HepG2 (cell line): ENCODE data around the gene ATG16L1. TPM values are rescaled to one million over a fixed set of nuclear protein-coding genes. Genes with fewer than 3 reads are reported as not detected.

Source experiments
- ATAC-seq: fragments of 200-7000 bp; cut with Tn5 transposase; 3 replicates; pipeline ENCODE4 v1.9.1; 2020; ENCODE audit warnings: mild to moderate bottlenecking, moderate library complexity
- BruUV-seq: library from RNA; stranded (reverse); fragments of 400-500 nt; replicated peaks from 2 replicates; lab custom pipeline; 2021; lab: Mats Ljungman, UMichigan
- CTCF ChIA-PET: fragments of 300-600 bp; formaldehyde crosslinking; extraction: SDS; loops from one replicate; lab custom pipeline; 2021; ENCODE audit warnings: low total read pairs, inconsistent platforms, low intra/inter-chr PET ratio; lab: Yijun Ruan, JAX
- POLR2A ChIA-PET: fragments of 350-600 bp; sonication (Branson Sonifier 250); formaldehyde crosslinking; loops from one replicate; lab custom pipeline; 2020; ENCODE audit warnings: antibody characterized with exemption, inconsistent platforms; lab: Yijun Ruan, JAX
- DNase-seq: peaks from one replicate; pipeline ENCODE4 v3.0.0-alpha.2; 2015; ENCODE audit warnings: low spot score
- FAIRE-seq: peaks from 3 replicates; lab custom pipeline; 2011; peaks lifted over from hg19 to GRCh38; lab: Jason Lieb, UNC
- H2AFZ ChIP-seq: one replicate; pipeline ENCODE4 v1.6.1; 2011; ENCODE audit warnings: low read length, inconsistent platforms
- H3K27ac ChIP-seq: fragments of 300-600 bp; 3 replicates; pipeline ENCODE4 v1.8.0; 2011; ENCODE audit warnings: mixed run types, mild to moderate bottlenecking, mixed read lengths, low read length, inconsistent platforms; ENCODE audit not compliant: insufficient read depth; ENCODE audit errors: extremely low read length
- H3K27me3 ChIP-seq, 2 experiments: fragments of 200-600 bp in 1 of 2; 2 replicates in 1 of 2; 3 replicates in 1 of 2; pipeline versions ENCODE4 v1.6.0 to v1.8.0; 2011; ENCODE audit warnings: low read length in 2 of 2, mild to moderate bottlenecking in 2 of 2, moderate library complexity in 2 of 2, inconsistent platforms in 1 of 2; ENCODE audit not compliant: insufficient read depth in 2 of 2, control insufficient read depth in 1 of 2
- H3K36me3 ChIP-seq, 2 experiments: fragments of 200-600 bp in 1 of 2; replicated peaks in 1 of 2; 2 replicates in 1 of 2; 3 replicates in 1 of 2; pipeline versions ENCODE4 v1.5.1 to v1.8.0; 2011; ENCODE audit warnings: low read length in 2 of 2, inconsistent platforms in 1 of 2; ENCODE audit not compliant: insufficient read depth in 2 of 2, control insufficient read depth in 1 of 2
- H3K4me1 ChIP-seq: 2 replicates; pipeline ENCODE4 v1.5.1; 2012; ENCODE audit warnings: low read length, inconsistent platforms; ENCODE audit not compliant: insufficient read depth
- H3K4me2 ChIP-seq: 2 replicates; pipeline ENCODE4 v1.6.0; 2011; ENCODE audit warnings: low read depth, low read length, inconsistent platforms
- H3K4me3 ChIP-seq, 3 experiments: fragments of 200-600 bp in 1 of 3; sonication (generic), shearing (Covaris generic) in 1 of 3; replicated peaks in 1 of 3; 2 replicates each; pipeline ENCODE4 v1.5.1; 2011 to 2016; ENCODE audit warnings: low read length in 3 of 3, inconsistent platforms in 2 of 3, low read depth in 2 of 3, mild to moderate bottlenecking in 2 of 3, control low read depth in 1 of 3, mixed read lengths in 1 of 3; ENCODE audit not compliant: insufficient read depth in 1 of 3
- H3K79me2 ChIP-seq: one replicate; pipeline ENCODE4 v1.6.1; 2011; ENCODE audit warnings: low read length, inconsistent platforms; ENCODE audit not compliant: insufficient read depth
- H3K9ac ChIP-seq: 2 replicates; pipeline ENCODE4 v1.6.0; 2011; ENCODE audit warnings: mild to moderate bottlenecking, low read depth, low read length, inconsistent platforms; ENCODE audit not compliant: insufficient read depth
- H3K9me3 ChIP-seq: 2 replicates; pipeline ENCODE4 v1.5.1; 2012; ENCODE audit warnings: mild to moderate bottlenecking, low read length
- H4K20me1 ChIP-seq: 2 replicates; pipeline ENCODE4 v1.6.0; 2011; ENCODE audit warnings: inconsistent platforms, mild to moderate bottlenecking, low read length, moderate library complexity; ENCODE audit not compliant: insufficient read depth
- BRCA1 ChIP-seq: sonication (generic); formaldehyde crosslinking; IDR thresholded peaks from 2 replicates; pipeline ENCODE4 v1.4.0; 2020; ENCODE audit warnings: missing genetic modification reagents
- CBFB ChIP-seq: sonication (generic); formaldehyde crosslinking; IDR thresholded peaks from 2 replicates; pipeline ENCODE4 v1.4.0; 2020; ENCODE audit warnings: missing genetic modification reagents
- CCDC6 ChIP-seq: sonication (generic); formaldehyde crosslinking; IDR thresholded peaks from 2 replicates; pipeline ENCODE4 v1.8.1; 2022; ENCODE audit warnings: mild to moderate bottlenecking, missing genetic modification reagents, moderate library complexity
- ELF4 ChIP-seq: sonication (generic); formaldehyde crosslinking; IDR thresholded peaks from 2 replicates; pipeline ENCODE4 v1.5.0; 2020; ENCODE audit warnings: missing genetic modification reagents, mild to moderate bottlenecking, moderate library complexity, borderline replicate concordance
- ERF ChIP-seq: IDR thresholded peaks from 2 replicates; pipeline ENCODE4 v1.6.1; 2018; ENCODE audit warnings: missing biosample characterization, missing genetic modification reagents
- KAT2B ChIP-seq: fragments of 150-350 bp; IDR thresholded peaks from 2 replicates; pipeline ENCODE4 v1.6.1; 2014; ENCODE audit warnings: low read depth, low read length, borderline replicate concordance
- KLF11 ChIP-seq: IDR thresholded peaks from 2 replicates; pipeline ENCODE4 v1.6.1; 2016; ENCODE audit warnings: missing compliant biosample characterization
- MYC ChIP-seq: sonication (generic); formaldehyde crosslinking; IDR thresholded peaks from 2 replicates; pipeline ENCODE4 v1.9.0; 2021; ENCODE audit warnings: missing genetic modification reagents, borderline replicate concordance
- NFKBIZ ChIP-seq: IDR thresholded peaks from 2 replicates; pipeline ENCODE4 v1.6.1; 2018; ENCODE audit warnings: missing genetic modification reagents, missing compliant biosample characterization
- NFYB ChIP-seq: sonication (generic); formaldehyde crosslinking; IDR thresholded peaks from 2 replicates; pipeline ENCODE4 v1.4.0; 2020; ENCODE audit warnings: missing genetic modification reagents
- SOX6 ChIP-seq, 2 experiments: fragments of 450-650 bp in 1 of 2; sonication (generic) in 1 of 2; formaldehyde crosslinking in 1 of 2; IDR thresholded peaks; 2 replicates each; pipeline versions ENCODE4 v1.4.0 to v1.6.1; 2017 to 2020; ENCODE audit warnings: antibody characterized with exemption in 1 of 2, mild to moderate bottlenecking in 1 of 2, missing genetic modification reagents in 1 of 2
- STAG1 ChIP-seq: sonication (generic); formaldehyde crosslinking; IDR thresholded peaks from 2 replicates; pipeline ENCODE4 v1.4.0; 2020; ENCODE audit warnings: missing genetic modification reagents
- TOE1 ChIP-seq: sonication (generic); formaldehyde crosslinking; IDR thresholded peaks from 2 replicates; pipeline ENCODE4 v1.4.0; 2020; ENCODE audit warnings: mild to moderate bottlenecking, missing genetic modification reagents
- ZNF224 ChIP-seq: sonication (generic); formaldehyde crosslinking; IDR thresholded peaks from 2 replicates; pipeline ENCODE4 v1.5.0; 2020; ENCODE audit warnings: mild to moderate bottlenecking, missing genetic modification reagents
- ZNF484 ChIP-seq: sonication (generic); formaldehyde crosslinking; IDR thresholded peaks from 2 replicates; pipeline ENCODE4 v1.5.1; 2020; ENCODE audit warnings: mild to moderate bottlenecking, low read depth, missing genetic modification reagents, borderline replicate concordance
- WGBS: methylation state at CpG from one replicate; pipeline ENCODE4 v1.1.6; 2017; ENCODE audit warnings: low lambda C conversion rate; 5-methylcytosine and 5-hydroxymethylcytosine counted together
- in situ Hi-C: cut with HindIII; loops from 2 replicates; pipeline ENCODE4 v1.10.0; 2017; ENCODE audit warnings: low pct_unique_long_range_greater_than_20kb; ENCODE audit not compliant: extremely low pct_ligation_motif_present
- intact Hi-C: fragments of 100-400 bp; cut with micrococcal nuclease; formaldehyde crosslinking; loops from one replicate; pipeline ENCODE4 v1.10.0; 2022; ENCODE audit not compliant: unreplicated experiment
- polyA plus RNA-seq, 8 experiments: library from polyadenylated mRNA; depleted of rRNA in 3 of 8; stranded (reverse) in 7 of 8; unstranded in 1 of 8; fragments of >200 nt; fragmentation: Illumina TruSeq in 4 of 8; extraction: Trizol in 4 of 8; gene quantifications; 2 replicates each; pipeline versions ENCODE4 v1.2.1 to v1.2.3, GENCODE V29; 2011 to 2016; ENCODE audit warnings: low read depth in 4 of 8, missing spikeins in 1 of 8, mixed read lengths in 1 of 8; ENCODE audit not compliant: insufficient read depth in 1 of 8
- total RNA-seq, 5 experiments: library from RNA; depleted of rRNA; stranded (reverse); fragments of >200 nt; fragmentation: Illumina TruSeq; extraction: Trizol; gene quantifications; 2 replicates each; pipeline ENCODE4 v1.2.3, GENCODE V29; 2016; ENCODE audit warnings: low read depth in 1 of 5
- TF ChIP-seq, protein P1 (sequence below): sonication (generic); formaldehyde crosslinking; conservative IDR thresholded peaks from 2 replicates; pipeline ENCODE4 v1.4.0; 2020; ENCODE audit warnings: missing genetic modification reagents
- TF ChIP-seq, protein P2 (sequence below): sonication (generic); formaldehyde crosslinking; IDR thresholded peaks from 2 replicates; pipeline ENCODE4 v1.5.1; 2020; ENCODE audit warnings: mild to moderate bottlenecking, moderate library complexity, missing genetic modification reagents
- TF ChIP-seq, protein P3 (sequence below): IDR thresholded peaks from 2 replicates; pipeline ENCODE4 v1.4.0; 2020; ENCODE audit warnings: mild to moderate bottlenecking, missing genetic modification reagents

ATG16L1 gene
- total and polyA plus RNA-seq, 2 of the 13 experiments (the other 11 are each of a cell fraction or from before 2014, with no cell fraction given) = 26.0 to 51.7 TPM

DNA sequence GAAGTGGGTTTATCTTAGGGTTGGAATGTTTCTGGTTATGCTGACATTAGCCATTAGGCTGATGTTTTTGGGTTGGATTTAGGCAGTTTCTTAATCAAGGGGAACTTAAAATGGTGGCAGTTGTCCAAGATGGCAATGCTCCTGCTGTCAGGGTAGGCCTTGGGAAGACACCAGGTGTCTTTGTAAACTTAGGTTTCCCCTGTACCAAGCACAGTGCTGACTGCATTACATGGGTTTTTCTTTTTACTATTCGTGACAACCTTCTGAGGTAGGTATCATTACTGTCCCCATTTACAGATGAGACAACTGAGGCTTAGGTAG lies 528 bp upstream of the ATG16L1 start (continued):
- TF ChIP-seq, protein P1, sequence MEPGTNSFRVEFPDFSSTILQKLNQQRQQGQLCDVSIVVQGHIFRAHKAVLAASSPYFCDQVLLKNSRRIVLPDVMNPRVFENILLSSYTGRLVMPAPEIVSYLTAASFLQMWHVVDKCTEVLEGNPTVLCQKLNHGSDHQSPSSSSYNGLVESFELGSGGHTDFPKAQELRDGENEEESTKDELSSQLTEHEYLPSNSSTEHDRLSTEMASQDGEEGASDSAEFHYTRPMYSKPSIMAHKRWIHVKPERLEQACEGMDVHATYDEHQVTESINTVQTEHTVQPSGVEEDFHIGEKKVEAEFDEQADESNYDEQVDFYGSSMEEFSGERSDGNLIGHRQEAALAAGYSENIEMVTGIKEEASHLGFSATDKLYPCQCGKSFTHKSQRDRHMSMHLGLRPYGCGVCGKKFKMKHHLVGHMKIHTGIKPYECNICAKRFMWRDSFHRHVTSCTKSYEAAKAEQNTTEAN = no peak
- TF ChIP-seq TOE1 (CRISPR knock-in tag) = no peak
- TF ChIP-seq, all 625 proteins: peak for 12

DNA sequence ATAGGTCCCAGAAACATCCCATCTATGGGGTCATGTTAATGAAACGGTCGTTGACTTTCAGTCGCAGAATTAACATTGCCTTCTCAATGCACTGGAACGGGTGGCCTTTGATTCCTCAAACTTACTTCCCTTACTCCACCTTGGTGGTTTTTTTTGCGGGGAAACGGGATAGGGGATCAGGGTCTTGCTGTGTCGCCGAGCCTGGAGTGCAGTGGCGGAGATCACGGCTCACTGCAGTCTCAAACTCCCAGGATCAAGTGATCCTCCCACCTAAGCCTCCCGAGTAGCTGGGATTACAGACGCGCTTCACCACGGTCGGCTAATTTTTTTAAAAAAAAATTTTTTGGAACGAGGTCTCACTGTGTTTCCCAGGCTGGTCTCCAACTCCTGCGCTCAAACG lies 754 bp downstream of the ATG16L1 start:
- 2% methylated on average over 18 of the region's 18 CpGs for WGBS
- BruUV-seq = no TSS peak
- peak overlapping the region; percentile 88 to 98 (median 90) for H3K4me3 ChIP-seq
- intact Hi-C loops = loop anchor here (2.0 to 10.0 kb wide), 4 partner anchors 103 to 490 kb away; partner anchors contain the start of genes DGKD and NGEF
- in situ Hi-C loops = loop anchor here (5.0 kb wide), 1 partner anchor 395 kb away; no protein-coding TSS in a partner anchor
- no peak for DNase-seq
- peaks cover 7 to 18% of the 10 kb centered on the region in 2 experiments; a peak in 4 of 5 replicates for H3K36me3 ChIP-seq
- peaks cover 3% of the 10 kb centered on the region; the same call in 1 of the 2 replicates for H4K20me1 ChIP-seq
- peaks cover 42% of the 10 kb centered on the region for H3K79me2 ChIP-seq
- H2AFZ ChIP-seq = peak overlapping the region; percentile 67
- peak overlapping the region; percentile 88 for H3K4me2 ChIP-seq
- H3K9ac ChIP-seq = peak overlapping the region; percentile 90
- H3K4me1 ChIP-seq = peaks cover 47% of the 10 kb centered on the region
- POLR2A ChIA-PET = interaction anchor here (1.2 to 1.4 kb wide), 2 partner anchors 191 to 394 kb away, joined by 7 to 9 read pairs; partner anchors contain the start of gene INPP5D
- peak; percentile 23 for ATAC-seq
- no peaks in the 10 kb centered on the region for H3K9me3 ChIP-seq
- CTCF ChIA-PET = interaction anchor here (2.1 kb wide), 1 partner anchor 154 kb away, joined by 10 read pairs; no protein-coding TSS in a partner anchor
- no peaks in the 10 kb centered on the region; a peak in 1 of 5 replicates for H3K27me3 ChIP-seq
- no peak for FAIRE-seq
- peak overlapping the region; percentile 82 for H3K27ac ChIP-seq
- TF ChIP-seq ZNF224 (CRISPR knock-in tag) = no peak
- no peak for TF ChIP-seq NFYB (CRISPR knock-in tag)
- TF ChIP-seq KLF11 (CRISPR knock-in tag) = no peak
- no peak for TF ChIP-seq STAG1 (CRISPR knock-in tag)
- TF ChIP-seq, protein P2, sequence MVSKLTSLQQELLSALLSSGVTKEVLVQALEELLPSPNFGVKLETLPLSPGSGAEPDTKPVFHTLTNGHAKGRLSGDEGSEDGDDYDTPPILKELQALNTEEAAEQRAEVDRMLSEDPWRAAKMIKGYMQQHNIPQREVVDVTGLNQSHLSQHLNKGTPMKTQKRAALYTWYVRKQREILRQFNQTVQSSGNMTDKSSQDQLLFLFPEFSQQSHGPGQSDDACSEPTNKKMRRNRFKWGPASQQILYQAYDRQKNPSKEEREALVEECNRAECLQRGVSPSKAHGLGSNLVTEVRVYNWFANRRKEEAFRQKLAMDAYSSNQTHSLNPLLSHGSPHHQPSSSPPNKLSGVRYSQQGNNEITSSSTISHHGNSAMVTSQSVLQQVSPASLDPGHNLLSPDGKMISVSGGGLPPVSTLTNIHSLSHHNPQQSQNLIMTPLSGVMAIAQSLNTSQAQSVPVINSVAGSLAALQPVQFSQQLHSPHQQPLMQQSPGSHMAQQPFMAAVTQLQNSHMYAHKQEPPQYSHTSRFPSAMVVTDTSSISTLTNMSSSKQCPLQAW (CRISPR knock-in tag) = no peak
- 0 out of 2 replicates have a peak, but pooled peaks have one; percentile 4 for TF ChIP-seq CCDC6 (CRISPR knock-in tag)
- 0 out of 2 replicates have a peak, but pooled peaks have one; percentile 2 for TF ChIP-seq ELF4 (CRISPR knock-in tag)
- TF ChIP-seq ERF (CRISPR knock-in tag) = no peak
- 0 out of 2 replicates have a peak, but pooled peaks have one; percentile 10 for TF ChIP-seq ZNF484 (CRISPR knock-in tag)
- no peak for TF ChIP-seq KAT2B
- TF ChIP-seq NFKBIZ (CRISPR knock-in tag) = no peak
- no peak for TF ChIP-seq SOX6 (IDR thresholded peaks at IDR 0.05)
- TF ChIP-seq SOX6 (CRISPR knock-in tag; IDR thresholded peaks at IDR 0.05) = no peak
- TF ChIP-seq BRCA1 = no peak
- no peak for TF ChIP-seq CBFB (CRISPR knock-in tag)
- no peak for TF ChIP-seq MYC (CRISPR knock-in tag)
- TF ChIP-seq, protein P3, sequence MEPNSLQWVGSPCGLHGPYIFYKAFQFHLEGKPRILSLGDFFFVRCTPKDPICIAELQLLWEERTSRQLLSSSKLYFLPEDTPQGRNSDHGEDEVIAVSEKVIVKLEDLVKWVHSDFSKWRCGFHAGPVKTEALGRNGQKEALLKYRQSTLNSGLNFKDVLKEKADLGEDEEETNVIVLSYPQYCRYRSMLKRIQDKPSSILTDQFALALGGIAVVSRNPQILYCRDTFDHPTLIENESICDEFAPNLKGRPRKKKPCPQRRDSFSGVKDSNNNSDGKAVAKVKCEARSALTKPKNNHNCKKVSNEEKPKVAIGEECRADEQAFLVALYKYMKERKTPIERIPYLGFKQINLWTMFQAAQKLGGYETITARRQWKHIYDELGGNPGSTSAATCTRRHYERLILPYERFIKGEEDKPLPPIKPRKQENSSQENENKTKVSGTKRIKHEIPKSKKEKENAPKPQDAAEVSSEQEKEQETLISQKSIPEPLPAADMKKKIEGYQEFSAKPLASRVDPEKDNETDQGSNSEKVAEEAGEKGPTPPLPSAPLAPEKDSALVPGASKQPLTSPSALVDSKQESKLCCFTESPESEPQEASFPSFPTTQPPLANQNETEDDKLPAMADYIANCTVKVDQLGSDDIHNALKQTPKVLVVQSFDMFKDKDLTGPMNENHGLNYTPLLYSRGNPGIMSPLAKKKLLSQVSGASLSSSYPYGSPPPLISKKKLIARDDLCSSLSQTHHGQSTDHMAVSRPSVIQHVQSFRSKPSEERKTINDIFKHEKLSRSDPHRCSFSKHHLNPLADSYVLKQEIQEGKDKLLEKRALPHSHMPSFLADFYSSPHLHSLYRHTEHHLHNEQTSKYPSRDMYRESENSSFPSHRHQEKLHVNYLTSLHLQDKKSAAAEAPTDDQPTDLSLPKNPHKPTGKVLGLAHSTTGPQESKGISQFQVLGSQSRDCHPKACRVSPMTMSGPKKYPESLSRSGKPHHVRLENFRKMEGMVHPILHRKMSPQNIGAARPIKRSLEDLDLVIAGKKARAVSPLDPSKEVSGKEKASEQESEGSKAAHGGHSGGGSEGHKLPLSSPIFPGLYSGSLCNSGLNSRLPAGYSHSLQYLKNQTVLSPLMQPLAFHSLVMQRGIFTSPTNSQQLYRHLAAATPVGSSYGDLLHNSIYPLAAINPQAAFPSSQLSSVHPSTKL = no peak
